Aortic smooth muscle cell (primary cell): ENCODE measurements around the gene CDH16. TPM values are rescaled to one million over a fixed set of nuclear protein-coding genes. Genes with fewer than 3 reads are reported as not detected.

ENCODE experiments used
- total RNA-seq: library from RNA; depleted of rRNA; stranded (reverse); fragments of >200 nt; gene quantifications from 2 replicates; pipeline ENCODE4 v1.2.3, GENCODE V29; 2014

CDH16 gene
- total RNA-seq, result not detected in 2 replicates

GRCh38 chr16:66918803-66919568 lies at the start of gene CDH16:
Gene CDH16, minus strand, starts transcription at chr16:66918885. Its CDS starts 820 bp downstream, at chr16:66918065.

GRCh38 chr16:66961065-66961744 lies 42.5 kb upstream of the CDH16 start, which contains the start of gene CES3:
Gene CES3, plus strand, starts transcription at chr16:66961266. Its CDS starts 42 bp downstream, at chr16:66961308.

GRCh38 chr16:66935314-66936011 lies 16.8 kb upstream of the CDH16 start, which contains the start of gene CES2:
Gene CES2, plus strand, starts transcription at chr16:66935516. Its CDS starts 120 bp downstream, at chr16:66935636.

GRCh38 chr16:66934138-66934838 lies 15.6 kb upstream of the CDH16 start, which contains the start of gene CIAO2B:
Gene CIAO2B, minus strand, starts transcription at chr16:66934402. Its CDS starts 38 bp downstream, at chr16:66934364.

GRCh38 chr16:66925322-66925840 lies 6.7 kb upstream of the CDH16 start, which contains the start of gene RRAD:
Gene RRAD, minus strand, starts transcription at chr16:66925535. Its CDS starts 356 bp downstream, at chr16:66925179.

GRCh38 chr16:66880288-66881013 lies 38.2 kb downstream of the CDH16 start, which contains the start of gene PDP2:
Gene PDP2, plus strand, starts transcription at chr16:66880515. Its CDS starts 3,770 bp downstream, at chr16:66884285.

Other genes starting within 250 kb of the CDH16 start
- 9.1 and 10.4 TPM in 2 replicates for gene CMTM4, start 222.1 kb downstream of the CDH16 start, total RNA-seq
- gene DYNC1LI2, start 167.3 kb downstream of the CDH16 start, total RNA-seq, result 146 and 174 TPM in 2 replicates
- 0.12 and 0.13 TPM in 2 replicates for gene TERB1, start 117.3 kb downstream of the CDH16 start, total RNA-seq
- gene NAE1, start 87.9 kb downstream of the CDH16 start, total RNA-seq, result 58.0 and 60.4 TPM in 2 replicates
- not detected in 2 replicates for gene CA7, start 74.5 kb downstream of the CDH16 start, total RNA-seq
- 8.1 and 8.3 TPM in 2 replicates for gene PDP2, start 38.4 kb downstream of the CDH16 start, total RNA-seq
- gene RRAD, start 6.7 kb upstream of the CDH16 start, total RNA-seq, result 3.2 and 7.7 TPM in 2 replicates
- gene CIAO2B, start 15.5 kb upstream of the CDH16 start, total RNA-seq, result 126 and 169 TPM in 2 replicates
- 28.1 and 29.1 TPM in 2 replicates for gene CES2, start 16.6 kb upstream of the CDH16 start, total RNA-seq
- 0.13 and 0.56 TPM in 2 replicates for gene CES3, start 42.4 kb upstream of the CDH16 start, total RNA-seq
- 1.3 and 1.4 TPM in 2 replicates for gene CES4A, start 69.7 kb upstream of the CDH16 start, total RNA-seq
- 142 and 160 TPM in 2 replicates for gene CBFB, start 110.3 kb upstream of the CDH16 start, total RNA-seq
- 12.8 and 13.5 TPM in 2 replicates for gene PHAF1, start 191.1 kb upstream of the CDH16 start, total RNA-seq
- 36.5 and 44.3 TPM in 2 replicates for gene B3GNT9, start 232.1 kb upstream of the CDH16 start, total RNA-seq
- 15.9 and 18.1 TPM in 2 replicates for gene TRADD, start 241.0 kb upstream of the CDH16 start, total RNA-seq
- 7.1 and 7.2 TPM in 2 replicates for gene FBXL8, start 241.1 kb upstream of the CDH16 start, total RNA-seq
- gene HSF4, start 245.9 kb upstream of the CDH16 start, total RNA-seq, result 3.3 and 4.9 TPM in 2 replicates